CD4-positive, alpha-beta T cell (primary cell): ENCODE results near the gene DUSP9. TPM values are rescaled to one million over a fixed set of nuclear protein-coding genes. Genes with fewer than 3 reads are reported as not detected.

Source experiments
- ATAC-seq: fragments of 200-7000 bp; cut with Tn5 transposase; one replicate; pipeline ENCODE4 v1.10.0; 2022; ENCODE audit warnings: mild to moderate bottlenecking; ENCODE audit not compliant: poor library complexity
- CTCF ChIA-PET: fragments of 350-600 bp; sonication (Branson Sonifier 250); formaldehyde crosslinking; loops from one replicate; lab custom pipeline; 2021; ENCODE audit warnings: antibody characterized with exemption, inconsistent platforms; lab: Charles Lee
- POLR2A ChIA-PET: fragments of 350-600 bp; sonication (Branson Sonifier 250); formaldehyde crosslinking; loops from one replicate; lab custom pipeline; 2021; ENCODE audit warnings: antibody characterized with exemption, inconsistent platforms; lab: Charles Lee
- DNase-seq, 14 experiments: peaks; one replicate each; pipeline ENCODE4 v3.0.0-alpha.2; 2013 to 2020; ENCODE audit warnings: mixed read lengths in 2 of 14
- H3K27ac ChIP-seq, 2 donors: one replicate each; pipeline versions ENCODE4 v1.5.1 to v1.7.0; 2013; ENCODE audit warnings: low read length in 2 of 2, low read depth in 1 of 2, mild to moderate bottlenecking in 1 of 2
- H3K27me3 ChIP-seq, 2 experiments: 1 replicate in 1 of 2; 2 replicates in 1 of 2; pipeline versions ENCODE4 v1.6.1 to v1.7.0; 2013; ENCODE audit warnings: low read length in 2 of 2, control low read depth in 1 of 2, mild to moderate bottlenecking in 1 of 2, moderate library complexity in 1 of 2; ENCODE audit not compliant: insufficient read depth in 2 of 2, control insufficient read depth in 1 of 2
- H3K36me3 ChIP-seq: one replicate; pipeline ENCODE4 v1.6.1; 2013; ENCODE audit warnings: low read length, control low read depth; ENCODE audit not compliant: insufficient read depth
- H3K4me1 ChIP-seq: one replicate; pipeline ENCODE4 v1.6.1; 2013; ENCODE audit warnings: low read length, control low read depth; ENCODE audit not compliant: insufficient read depth
- H3K4me3 ChIP-seq: one replicate; pipeline ENCODE4 v1.5.1; 2013; ENCODE audit warnings: mild to moderate bottlenecking, low read length, moderate library complexity
- H3K9me3 ChIP-seq, 2 experiments: 1 replicate in 1 of 2; 2 replicates in 1 of 2; pipeline versions ENCODE4 v1.6.1 to v1.7.0; 2013; ENCODE audit warnings: low read length in 2 of 2, mild to moderate bottlenecking in 2 of 2, control low read depth in 1 of 2, moderate library complexity in 1 of 2; ENCODE audit not compliant: control insufficient read depth in 1 of 2, insufficient read depth in 1 of 2
- H3K27ac Mint-ChIP-seq: one replicate; pipeline ENCODE4 v1.8.0; 2020; ENCODE audit warnings: mixed read lengths
- H3K27me3 Mint-ChIP-seq: one replicate; pipeline ENCODE4 v1.8.0; 2021; ENCODE audit warnings: mixed read lengths
- H3K36me3 Mint-ChIP-seq: one replicate; pipeline ENCODE4 v1.8.0; 2021; ENCODE audit warnings: low read depth, mixed read lengths
- H3K4me1 Mint-ChIP-seq: one replicate; pipeline ENCODE4 v1.8.0; 2021; ENCODE audit warnings: low read depth, mixed read lengths
- H3K4me3 Mint-ChIP-seq: one replicate; pipeline ENCODE4 v1.8.0; 2020; ENCODE audit warnings: mild to moderate bottlenecking, mixed read lengths
- H3K9me3 Mint-ChIP-seq: one replicate; pipeline ENCODE4 v1.8.0; 2020; ENCODE audit warnings: mixed read lengths
- CTCF ChIP-seq: fragments of 200-600 bp; IDR thresholded peaks from one replicate; pipeline ENCODE4 v1.8.0; 2022; ENCODE audit warnings: antibody characterized with exemption, mild to moderate bottlenecking
- intact Hi-C, 2 experiments: fragments of 100-400 bp; cut with DNase I in 1 of 2; cut with micrococcal nuclease in 1 of 2; formaldehyde crosslinking; loops; one replicate each; pipeline versions ENCODE4 v1.15.1 to v1.9.0; 2023 to 2025; cut with DNase I, micrococcal nuclease
- total RNA-seq, 174 experiments: library from RNA in 2 of 174; stranded (reverse) in 2 of 174; gene quantifications; one replicate each; pipeline ENCODE4 v1.2.3 and lab custom pipeline; 2021 to 2026

DUSP9 gene
- total RNA-seq, 2 experiments from 2014 or later = not detected

DNA sequence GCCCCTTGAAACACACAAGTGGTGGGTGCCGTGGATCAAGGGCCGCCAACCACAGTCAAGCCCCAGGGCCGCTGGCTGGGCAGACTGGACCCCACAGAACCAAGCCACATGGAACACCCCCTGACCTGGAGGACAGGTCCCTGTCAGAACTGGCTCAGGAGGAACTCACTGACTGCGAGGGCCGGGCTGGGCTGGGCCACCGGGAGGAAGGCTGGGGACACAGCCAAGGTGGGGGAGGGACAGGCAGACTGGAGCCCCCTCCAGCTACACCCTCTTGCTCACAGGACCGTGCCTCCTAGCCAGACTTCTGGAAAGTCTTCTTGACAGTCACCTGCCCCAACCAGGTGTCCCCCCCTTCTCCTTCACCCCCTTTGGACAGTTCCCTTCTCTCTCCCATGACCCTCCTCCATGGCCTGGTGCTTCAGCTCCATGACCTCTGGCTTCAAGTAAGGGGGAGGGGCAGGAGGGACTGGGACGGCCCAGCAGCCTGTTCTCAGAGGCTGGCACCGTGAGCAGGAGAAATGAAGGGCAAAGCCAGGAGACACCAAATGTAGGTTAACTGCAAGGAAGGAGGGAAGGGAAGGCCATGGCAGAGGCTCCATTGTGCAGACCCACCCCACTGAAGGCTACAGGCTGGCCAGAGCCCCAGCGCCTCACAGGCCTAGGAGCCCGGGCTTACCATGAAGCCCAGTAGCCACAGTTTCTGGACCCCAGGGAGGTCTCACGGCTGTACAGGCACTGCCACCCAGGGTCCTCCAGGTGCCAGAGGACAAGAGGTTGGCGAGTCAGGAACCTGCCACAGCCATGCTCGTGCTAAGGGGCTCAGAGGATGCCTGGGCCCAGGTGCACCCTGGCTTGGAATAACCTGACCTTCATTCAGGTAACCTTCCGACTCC lies 22.6 kb upstream of the DUSP9 start:
- no peaks in the 10 kb centered on the region for H3K9me3 ChIP-seq
- Mint-ChIP-seq H3K4me1 (no peaks in the 10 kb centered on the region), H3K36me3 (no peaks in the 10 kb centered on the region), H3K9me3 (no peaks in the 10 kb centered on the region), H3K27me3 (peaks cover 8% of the 10 kb centered on the region), H3K4me3 (no peak overlapping the region), H3K27ac (no peak overlapping the region)
- TF ChIP-seq CTCF = no peak
- DNase-seq = no peak
- no peak overlapping the region for H3K4me3 ChIP-seq
- no peak overlapping the region for H3K27ac ChIP-seq
- no peaks in the 10 kb centered on the region for H3K36me3 ChIP-seq
- POLR2A ChIA-PET = no interaction called here
- CTCF ChIA-PET = no interaction called here
- H3K27me3 ChIP-seq = no peaks in the 10 kb centered on the region
- intact Hi-C loops = loop anchor here in 1 of 2 experiments (5.0 kb wide), 1 partner anchor 52 kb away; no protein-coding TSS in a partner anchor
- no peaks in the 10 kb centered on the region for H3K4me1 ChIP-seq
- ATAC-seq = no peak

- Histone ChIP-seq H3K27me3 (no peaks in the 10 kb centered on the region), H3K27ac (no peak overlapping the region), H3K4me1 (no peaks in the 10 kb centered on the region), H3K4me3 (no peak overlapping the region), H3K9me3 (no peaks in the 10 kb centered on the region), H3K36me3 (no peaks in the 10 kb centered on the region)
- H3K9me3 Mint-ChIP-seq = no peaks in the 10 kb centered on the region
- POLR2A ChIA-PET = no interaction called here
- no peak for ATAC-seq
- peaks cover 8% of the 10 kb centered on the region for H3K27me3 Mint-ChIP-seq
- H3K4me3 Mint-ChIP-seq = no peak overlapping the region
- intact Hi-C loops = loop anchor here in 1 of 2 experiments (5.0 kb wide), 1 partner anchor 53 kb away; no protein-coding TSS in a partner anchor
- no peak overlapping the region for H3K27ac Mint-ChIP-seq
- no peaks in the 10 kb centered on the region for H3K36me3 Mint-ChIP-seq
- DNase-seq = no peak
- H3K4me1 Mint-ChIP-seq = no peaks in the 10 kb centered on the region
- CTCF ChIA-PET = no interaction called here
- no peak for TF ChIP-seq CTCF
Observed at GRCh38 chrX:153625271-153626024, 21.6 kb upstream of the DUSP9 start.

- no peaks in the 10 kb centered on the region for H3K36me3 Mint-ChIP-seq
- no peak for TF ChIP-seq CTCF
- DNase-seq = no peak
- Histone ChIP-seq H3K27me3 (no peaks in the 10 kb centered on the region), H3K36me3 (no peaks in the 10 kb centered on the region), H3K4me1 (no peaks in the 10 kb centered on the region), H3K27ac (no peak overlapping the region), H3K9me3 (no peaks in the 10 kb centered on the region), H3K4me3 (no peak overlapping the region)
- no peak overlapping the region for H3K27ac Mint-ChIP-seq
- ChIA-PET POLR2A (no interaction called here), CTCF (no interaction called here)
- H3K4me1 Mint-ChIP-seq = no peaks in the 10 kb centered on the region
- ATAC-seq = no peak
- intact Hi-C loops = loop anchor here in 1 of 2 experiments (5.0 kb wide), 1 partner anchor 54 kb away; no protein-coding TSS in a partner anchor
- no peak overlapping the region for H3K4me3 Mint-ChIP-seq
- no peaks in the 10 kb centered on the region for H3K9me3 Mint-ChIP-seq
- peaks cover 8% of the 10 kb centered on the region for H3K27me3 Mint-ChIP-seq
Observed at GRCh38 chrX:153626025-153626633, 20.9 kb upstream of the DUSP9 start.
